Measurements from ENCODE around the gene DUS4L. TPM values are rescaled to one million over a fixed set of nuclear protein-coding genes. Genes with fewer than 3 reads are reported as not detected.
A peak's percentile ranks its signal among the peaks of the same experiment; 100 is the strongest.

DUS4L gene
- total RNA-seq, 1 donor from 2014 or later, result 9.4 TPM

DNA sequence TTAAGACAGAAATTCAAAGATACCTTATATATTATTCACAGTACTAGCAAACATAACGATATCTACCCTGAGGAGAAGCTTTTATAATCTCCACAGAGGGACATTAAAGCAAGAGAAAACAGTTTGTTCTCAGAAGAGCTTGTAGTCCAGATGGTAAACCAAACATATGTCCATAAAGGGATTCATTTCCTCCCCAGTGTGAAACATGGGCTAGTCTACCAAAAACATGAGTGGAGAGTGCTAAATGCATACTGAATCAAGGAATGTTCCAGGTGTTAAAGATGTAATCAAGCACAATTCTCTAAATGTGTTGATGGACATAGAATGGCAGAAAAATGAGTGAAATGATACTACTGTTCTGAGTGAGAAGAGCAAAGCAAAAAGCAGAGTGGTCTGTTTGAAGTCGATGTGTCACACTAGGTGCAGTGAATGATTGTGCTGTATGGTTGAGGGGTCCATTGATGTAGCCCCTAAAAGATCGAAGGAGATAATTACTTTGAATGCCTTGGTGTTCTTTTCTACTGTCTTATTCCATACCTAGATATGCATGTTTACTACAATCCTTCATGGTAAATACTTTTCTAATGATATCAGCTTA is 41.5 kb downstream of the DUS4L start:
- intact Hi-C loops (cut with DNase I), result no loop called here
- no peak for DNase-seq
- ATAC-seq (ENCODE audit: poor library complexity), result no peak

DNA sequence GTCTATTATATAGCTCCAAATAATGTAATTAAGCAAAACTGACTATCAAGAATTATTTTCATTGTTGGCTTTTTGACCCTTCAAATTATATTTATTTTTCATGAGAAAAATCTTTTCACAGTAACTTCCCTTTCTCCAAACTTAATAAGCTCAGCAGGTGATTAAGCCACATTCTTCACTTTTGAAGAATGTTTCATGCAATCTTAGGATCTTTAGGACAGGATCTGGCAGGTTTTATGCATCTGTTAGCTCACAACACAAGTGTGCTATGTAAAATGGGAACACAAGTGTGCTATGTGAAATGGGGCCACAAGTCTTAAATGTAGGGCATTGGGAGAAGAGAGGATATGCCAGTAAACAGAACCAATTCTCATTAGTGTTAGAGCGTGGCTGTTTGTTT is 42.5 kb downstream of the DUS4L start:
- intact Hi-C loops (cut with DNase I), result no loop called here
- no peak for DNase-seq
- ATAC-seq (ENCODE audit: poor library complexity), result no peak

DNA sequence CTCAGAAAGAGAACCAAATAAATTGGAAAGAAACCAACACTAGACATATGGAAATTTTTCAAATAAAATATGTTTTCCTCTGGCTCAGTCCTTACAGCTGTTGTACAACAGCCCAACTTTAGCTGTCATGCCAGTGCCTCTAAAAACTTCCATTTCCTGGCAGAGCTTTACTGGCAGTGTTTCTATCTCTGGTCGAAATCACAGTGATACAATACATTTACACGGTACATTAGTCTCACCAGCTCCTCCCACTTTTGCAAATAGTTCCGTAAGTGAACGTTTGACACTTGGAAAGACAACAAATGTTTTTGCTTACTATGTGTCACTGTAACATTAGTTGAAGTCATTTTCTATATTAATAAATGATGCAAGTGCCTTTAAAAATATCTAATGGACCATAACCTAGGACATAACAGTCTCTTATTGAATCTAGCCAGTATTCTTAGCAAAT is 46.1 kb downstream of the DUS4L start:
- intact Hi-C loops (cut with DNase I), result no loop called here

DNA sequence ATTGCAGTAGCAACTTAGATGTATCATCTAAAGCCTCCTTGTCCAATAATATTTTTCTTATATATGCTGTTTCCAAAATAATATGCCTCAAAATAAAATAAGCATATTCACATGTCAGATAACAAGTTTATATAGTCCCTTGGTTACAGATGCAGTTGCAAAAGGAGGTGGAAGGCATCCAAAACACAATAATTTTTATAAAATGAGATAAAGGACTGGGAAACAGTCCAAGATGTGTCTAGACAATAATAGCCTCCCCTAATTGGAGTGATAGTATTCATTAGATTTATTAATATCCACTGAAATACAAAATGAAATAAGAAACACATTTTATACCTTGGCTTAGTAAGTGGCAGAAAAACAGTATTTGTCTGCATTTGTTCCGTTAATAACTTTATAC is 46.6 kb downstream of the DUS4L start:
- intact Hi-C loops (cut with DNase I), result no loop called here
- DNase-seq (no peak), ATAC-seq (ENCODE audit: poor library complexity) (peak; percentile 61)

More for the DNA sequence above, 46.1 kb downstream of the DUS4L start:
- ATAC-seq (ENCODE audit: poor library complexity) (peak; percentile 69), DNase-seq (no peak)

DNA sequence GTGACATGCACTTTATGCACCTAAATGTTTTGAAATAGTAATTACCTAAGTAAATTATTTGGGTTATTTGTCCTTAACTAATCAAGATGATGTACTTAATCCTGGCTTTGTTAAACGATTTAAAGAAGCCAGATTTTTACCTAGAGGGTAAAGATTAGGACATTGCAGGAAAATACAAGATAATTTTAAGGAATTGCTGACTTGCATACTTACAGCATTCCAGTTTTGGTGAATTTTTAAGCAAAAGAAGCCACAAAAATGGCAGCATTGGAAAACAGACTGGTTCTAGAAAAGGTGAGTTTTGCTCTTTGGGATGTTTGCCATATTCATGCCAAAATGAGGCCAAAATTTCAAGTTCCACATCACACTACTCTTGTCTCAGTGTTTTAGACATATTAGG is 49.7 kb downstream of the DUS4L start:
- no peak for ATAC-seq (ENCODE audit: poor library complexity)
- DNase-seq, result no peak
- intact Hi-C loops (cut with DNase I), result no loop called here

DNA sequence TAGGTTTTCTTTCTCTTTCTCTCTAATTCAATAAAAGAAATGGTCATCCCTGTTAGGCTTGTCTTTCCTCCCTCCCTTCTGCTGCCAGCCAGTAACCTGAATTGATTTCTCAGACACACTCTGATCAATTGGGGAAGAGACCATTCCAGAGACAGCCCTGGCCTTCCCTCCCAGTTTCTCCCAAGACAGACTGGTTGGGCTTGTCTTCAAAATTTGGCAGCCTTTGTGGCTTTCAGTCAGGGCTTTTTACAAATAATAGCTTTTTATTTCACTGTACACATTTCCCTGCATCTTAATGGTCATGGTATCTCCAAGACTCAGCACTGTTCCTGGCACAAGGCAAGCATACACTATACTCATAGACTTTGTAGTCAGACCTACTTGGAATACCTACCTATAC is 50.2 kb downstream of the DUS4L start:
- ATAC-seq (ENCODE audit: poor library complexity) (no peak), DNase-seq (no peak)
- intact Hi-C loops (cut with DNase I), result no loop called here

DNA sequence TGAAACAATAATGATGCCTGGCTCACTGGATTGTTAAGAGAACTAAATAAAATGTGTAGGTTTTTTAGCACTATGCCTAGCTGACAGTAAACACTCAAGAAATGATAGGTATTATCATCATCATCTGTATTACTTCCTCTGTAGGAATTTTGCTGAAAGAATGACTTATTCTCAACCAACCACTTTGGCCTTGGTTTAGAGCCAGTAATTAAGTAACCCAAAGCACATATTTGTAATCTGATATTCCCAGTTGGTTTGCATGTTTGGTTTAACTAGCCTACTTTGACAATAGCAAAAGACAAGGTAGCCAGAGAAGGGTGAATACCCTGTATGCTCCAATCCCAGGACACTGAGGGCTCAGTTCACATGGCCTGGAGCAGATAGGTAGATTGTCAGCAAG is 50.7 kb downstream of the DUS4L start:
- intact Hi-C loops (cut with DNase I), result no loop called here
- ATAC-seq (ENCODE audit: poor library complexity) (no peak), DNase-seq (no peak)

DNA sequence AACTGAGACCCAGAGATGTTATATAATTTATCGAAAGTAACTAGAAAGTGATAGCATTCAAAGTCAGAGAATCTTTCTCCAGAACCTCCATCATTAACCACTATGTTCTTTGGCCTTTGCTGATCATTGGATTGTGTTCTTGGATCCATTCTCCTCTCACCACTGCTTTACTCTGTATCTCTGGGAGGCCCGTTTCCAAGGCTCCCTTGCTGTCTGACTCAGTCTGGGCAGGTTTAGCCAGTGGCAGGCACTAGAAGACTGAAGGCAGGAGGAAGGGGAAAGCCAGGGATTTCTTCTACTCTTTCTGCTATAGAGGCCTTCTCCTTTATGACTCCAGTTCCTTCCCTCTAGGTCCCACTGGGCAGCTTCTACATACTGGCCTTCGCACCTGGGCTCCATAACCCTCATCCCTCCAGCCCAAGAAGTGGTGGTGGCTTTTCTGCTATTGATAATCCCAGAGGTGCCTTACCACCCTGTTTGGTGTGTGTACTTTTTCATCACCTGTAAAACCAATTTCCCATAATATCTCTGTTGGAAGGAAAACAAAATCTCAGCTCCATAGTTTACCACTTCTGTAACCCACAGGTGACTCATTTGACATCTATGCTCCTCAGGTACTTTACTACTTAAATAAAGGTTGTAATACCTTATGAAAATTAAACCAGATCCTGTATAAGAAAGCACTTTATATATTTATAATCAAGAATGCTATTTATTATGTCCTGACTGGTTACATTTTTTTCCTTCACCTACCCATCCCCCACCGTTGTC is 52.3 kb downstream of the DUS4L start:
- DNase-seq (no peak), ATAC-seq (ENCODE audit: poor library complexity) (no peak)
- intact Hi-C loops (cut with DNase I), result no loop called here

DNA sequence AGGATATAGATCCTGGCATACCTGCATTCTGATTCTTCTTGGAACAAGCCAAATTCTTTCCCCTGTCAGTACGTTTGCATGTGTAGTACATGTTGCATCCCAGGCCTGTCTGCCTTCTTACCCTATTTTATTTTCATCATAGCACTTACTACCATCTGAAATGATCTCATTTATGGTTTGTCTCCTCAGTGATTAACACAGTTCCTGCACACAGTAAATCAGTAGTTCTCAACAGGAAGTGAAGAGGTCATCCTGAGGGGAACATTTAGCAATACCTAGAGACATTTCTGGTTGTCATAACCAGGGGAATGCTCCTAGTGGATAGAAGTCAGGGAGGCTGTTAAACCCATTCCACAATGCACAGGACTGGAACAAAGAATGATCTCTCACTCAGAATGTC is 58.7 kb downstream of the DUS4L start:
- ATAC-seq (ENCODE audit: poor library complexity), result peak; percentile 48
- DNase-seq, result no peak
- intact Hi-C loops (cut with DNase I), result no loop called here

DNA sequence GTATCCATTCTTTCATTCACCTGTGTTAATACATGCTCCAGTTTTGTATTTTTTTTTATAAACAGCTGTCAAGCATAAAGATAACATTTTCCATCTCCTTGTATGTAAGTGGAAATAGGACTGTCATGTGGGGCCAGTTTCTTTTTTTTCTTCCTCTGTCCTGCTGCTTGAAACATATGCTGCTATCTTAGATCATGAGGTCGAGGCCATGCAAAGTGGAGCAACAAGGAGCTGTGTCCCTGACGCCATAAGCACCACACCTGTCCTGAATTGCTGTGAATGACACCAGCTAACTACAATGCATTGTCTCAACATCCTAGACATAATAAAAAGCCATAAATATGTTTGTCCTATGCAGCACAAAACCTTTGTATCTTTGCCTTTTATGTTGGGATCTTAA is 59.1 kb downstream of the DUS4L start:
- intact Hi-C loops (cut with DNase I), result no loop called here
- DNase-seq (no peak), ATAC-seq (ENCODE audit: poor library complexity) (no peak)

DNA sequence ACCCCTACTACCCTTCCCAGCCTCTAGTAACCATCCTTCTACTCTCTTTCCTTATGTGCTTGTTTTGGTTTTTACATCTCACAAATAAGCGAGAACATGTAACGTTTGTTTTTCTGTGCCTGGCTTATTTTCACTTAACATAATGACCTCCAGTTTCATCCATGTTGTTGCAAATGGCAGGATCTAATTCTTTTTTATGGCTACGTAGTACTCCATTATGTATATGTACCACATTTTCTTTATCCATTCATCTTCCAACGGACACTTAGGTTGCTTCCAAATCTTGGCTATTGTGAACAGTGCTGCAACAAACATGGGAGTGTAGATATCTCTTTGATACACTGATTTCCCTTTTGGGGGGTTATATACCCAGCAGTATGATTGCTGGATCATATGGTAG is 63.2 kb downstream of the DUS4L start:
- ATAC-seq (ENCODE audit: poor library complexity) (no peak), DNase-seq (no peak)
- intact Hi-C loops (cut with DNase I), result no loop called here

Other genes with a start within 250 kb of the DUS4L start
- 36.4 TPM for gene GPR22, start 93.9 kb upstream of the DUS4L start, total RNA-seq
- 49.2 TPM for gene COG5, start 51 bp upstream of the DUS4L start, total RNA-seq
- gene BCAP29, start 16.3 kb downstream of the DUS4L start, total RNA-seq, result 108 TPM
- gene SLC26A4, start 96.9 kb downstream of the DUS4L start, total RNA-seq, result 0.46 TPM
- 18.9 TPM for gene CBLL1, start 180.2 kb downstream of the DUS4L start, total RNA-seq
- gene SLC26A3, start 239.3 kb downstream of the DUS4L start, total RNA-seq, result not detected

Measured in Right ventricle myocardium superior (tissue), 1 donor.